Lower leg skin (tissue), 3 donors: ENCODE results near the gene ARF1.

Experiments
- POLR2A ChIP-seq, 2 donors: fragments of 450-650 bp; IDR thresholded peaks; one replicate each; pipeline ENCODE4 v1.6.1; 2016 to 2017; ENCODE audit warnings: antibody characterized with exemption in 2 of 2, mild to moderate bottlenecking in 1 of 2, moderate library complexity in 1 of 2
- TF ChIP-seq, protein P1 (sequence below), 3 donors: fragments of 450-650 bp; IDR thresholded peaks; one replicate each; pipeline ENCODE4 v1.5.1; 2016; ENCODE audit warnings: antibody characterized with exemption in 3 of 3, mild to moderate bottlenecking in 3 of 3, moderate library complexity in 2 of 3

DNA sequence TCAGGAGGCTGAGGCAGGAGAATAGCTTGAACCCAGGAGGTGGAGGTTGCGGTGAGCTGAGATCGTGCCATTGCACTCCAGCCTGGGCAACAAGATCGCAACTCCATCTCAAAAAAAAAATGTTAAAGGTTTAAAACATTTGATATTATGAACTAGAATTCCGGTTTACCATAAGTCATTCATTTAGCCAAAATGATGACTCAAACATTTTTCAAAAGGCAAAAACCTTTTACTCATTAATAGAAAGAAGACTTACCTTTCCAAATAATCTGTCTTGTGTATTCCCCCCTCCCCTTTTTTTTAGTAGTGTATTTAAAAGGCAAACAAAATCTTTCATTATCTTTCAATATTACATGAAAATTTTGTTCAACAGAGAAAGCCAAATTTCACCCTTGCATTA is 34.8 kb downstream of the ARF1 start:
- TF ChIP-seq, protein P1, sequence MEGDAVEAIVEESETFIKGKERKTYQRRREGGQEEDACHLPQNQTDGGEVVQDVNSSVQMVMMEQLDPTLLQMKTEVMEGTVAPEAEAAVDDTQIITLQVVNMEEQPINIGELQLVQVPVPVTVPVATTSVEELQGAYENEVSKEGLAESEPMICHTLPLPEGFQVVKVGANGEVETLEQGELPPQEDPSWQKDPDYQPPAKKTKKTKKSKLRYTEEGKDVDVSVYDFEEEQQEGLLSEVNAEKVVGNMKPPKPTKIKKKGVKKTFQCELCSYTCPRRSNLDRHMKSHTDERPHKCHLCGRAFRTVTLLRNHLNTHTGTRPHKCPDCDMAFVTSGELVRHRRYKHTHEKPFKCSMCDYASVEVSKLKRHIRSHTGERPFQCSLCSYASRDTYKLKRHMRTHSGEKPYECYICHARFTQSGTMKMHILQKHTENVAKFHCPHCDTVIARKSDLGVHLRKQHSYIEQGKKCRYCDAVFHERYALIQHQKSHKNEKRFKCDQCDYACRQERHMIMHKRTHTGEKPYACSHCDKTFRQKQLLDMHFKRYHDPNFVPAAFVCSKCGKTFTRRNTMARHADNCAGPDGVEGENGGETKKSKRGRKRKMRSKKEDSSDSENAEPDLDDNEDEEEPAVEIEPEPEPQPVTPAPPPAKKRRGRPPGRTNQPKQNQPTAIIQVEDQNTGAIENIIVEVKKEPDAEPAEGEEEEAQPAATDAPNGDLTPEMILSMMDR (IDR thresholded peaks at IDR 0.05) = no peak
- TF ChIP-seq POLR2A (IDR thresholded peaks at IDR 0.05) = no peak
